ENCODE measurements around the gene XBP1. TPM values are rescaled to one million over a fixed set of nuclear protein-coding genes. Genes with fewer than 3 reads are reported as not detected.

XBP1 gene
- total and polyA plus RNA-seq, 2 of the 4 experiments (the other 2 are of a cell fraction), result 95.0 to 223 TPM

GRCh38 chr22:28832731-28833130, 32.4 kb upstream of the XBP1 start:
- Histone ChIP-seq H4K91ac (ENCODE audit: insufficient read depth, low read depth, low read length) (no peak overlapping the region), H2BK20ac (ENCODE audit: low read depth, low read length) (no peak overlapping the region), H2BK120ac (ENCODE audit: low read depth, low read length) (no peak overlapping the region), H3K14ac (replicated peaks; ENCODE audit: low read depth, low read length) (no peak overlapping the region), H3K4me3 (ENCODE audit: insufficient read depth, low read depth, low read length) (no peak overlapping the region), H4K20me1 (ENCODE audit: insufficient read depth, low read length) (peaks cover 7% of the 10 kb centered on the region; the same call in 1 of the 2 replicates), H3K27me3 (ENCODE audit: control insufficient read depth, insufficient read depth, low read length) (no peaks in the 10 kb centered on the region), H2BK15ac (ENCODE audit: low read depth, low read length) (no peak overlapping the region), H3K56ac (ENCODE audit: extremely low read depth, insufficient read depth, low read length) (no peak overlapping the region), H3K4me2 (ENCODE audit: low read depth, low read length) (no peak overlapping the region), H3K4me1 (ENCODE audit: control insufficient read depth, insufficient read depth, low read length) (no peaks in the 10 kb centered on the region), H3K23ac (ENCODE audit: low read depth, low read length) (no peak overlapping the region), H3K79me1 (ENCODE audit: low read depth in 1 of 2, low read length in 2 of 2) (no peaks in the 10 kb centered on the region), H3K36me3 (ENCODE audit: control insufficient read depth, insufficient read depth, low read length) (no peaks in the 10 kb centered on the region), H2AK5ac (ENCODE audit: low read depth, low read length) (no peak overlapping the region), H3K9ac (ENCODE audit: low read depth, low read length) (no peak overlapping the region), H3K4ac (ENCODE audit: low read depth, low read length) (no peak overlapping the region), H3K18ac (ENCODE audit: low read depth, low read length) (no peak overlapping the region), H3K9me3 (ENCODE audit: control insufficient read depth, insufficient read depth, low read length) (no peaks in the 10 kb centered on the region), H4K5ac (ENCODE audit: low read depth, low read length) (no peak overlapping the region), H2AFZ (replicated peaks; ENCODE audit: low read length, poor library complexity) (no peak overlapping the region), H2BK5ac (ENCODE audit: low read depth, low read length, poor library complexity, severe bottlenecking) (no peak overlapping the region), H3K27ac (ENCODE audit: insufficient read depth, low read length) (no peak overlapping the region), H4K8ac (ENCODE audit: low read depth in 2 of 2, low read length in 2 of 2) (no peak overlapping the region), H2AK9ac (replicated peaks; ENCODE audit: low read depth, low read length, poor library complexity) (no peak overlapping the region), H3K9me1 (ENCODE audit: insufficient read depth, low read length) (no peaks in the 10 kb centered on the region)
- ChIA-PET POLR2A (ENCODE audit: unreplicated experiment) (no interaction called here), CTCF (no interaction called here)
- in situ Hi-C loops (cut with MboI; ENCODE audit: low sequenced_read_pairs) (loop anchor here (10.0 kb wide), 1 partner anchor 778 kb away; no protein-coding TSS in a partner anchor), intact Hi-C loops (cut with micrococcal nuclease) (no loop called here), dilution Hi-C loops (cut with HindIII; ENCODE audit: low sequenced_read_pairs, unreplicated experiment) (no loop called here)
- BruUV-seq (replicated peaks), result no TSS peak
- WGBS, 2 experiments (ENCODE audit: extremely low coverage in 2 of 2, insufficient read length in 1 of 2), result no CpG with 5 or more reads among the region's 1 CpG
- no peak for DNase-seq
- no peak for ATAC-seq (ENCODE audit: low read depth)
- no peak for TF ChIP-seq RAD21 (IDR thresholded peaks at IDR 0.05; ENCODE audit: low read length)
- TF ChIP-seq, protein P1, sequence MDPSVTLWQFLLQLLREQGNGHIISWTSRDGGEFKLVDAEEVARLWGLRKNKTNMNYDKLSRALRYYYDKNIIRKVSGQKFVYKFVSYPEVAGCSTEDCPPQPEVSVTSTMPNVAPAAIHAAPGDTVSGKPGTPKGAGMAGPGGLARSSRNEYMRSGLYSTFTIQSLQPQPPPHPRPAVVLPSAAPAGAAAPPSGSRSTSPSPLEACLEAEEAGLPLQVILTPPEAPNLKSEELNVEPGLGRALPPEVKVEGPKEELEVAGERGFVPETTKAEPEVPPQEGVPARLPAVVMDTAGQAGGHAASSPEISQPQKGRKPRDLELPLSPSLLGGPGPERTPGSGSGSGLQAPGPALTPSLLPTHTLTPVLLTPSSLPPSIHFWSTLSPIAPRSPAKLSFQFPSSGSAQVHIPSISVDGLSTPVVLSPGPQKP (IDR thresholded peaks at IDR 0.05; ENCODE audit: borderline replicate concordance, low read depth, low read length), result no peak
- TF ChIP-seq MAZ (IDR thresholded peaks at IDR 0.05; ENCODE audit: borderline replicate concordance, low read depth, low read length), result no peak
- no peak for TF ChIP-seq CHD1 (IDR thresholded peaks at IDR 0.05; ENCODE audit: low read depth, low read length)
- TF ChIP-seq MAFK (IDR thresholded peaks at IDR 0.05; ENCODE audit: low read depth, low read length), result no peak
- TF ChIP-seq POLR2A (IDR thresholded peaks at IDR 0.05; ENCODE audit: low read depth, low read length), result no peak
- TF ChIP-seq SMC3 (IDR thresholded peaks at IDR 0.05; ENCODE audit: low read depth, low read length), result no peak
- TF ChIP-seq USF2 (IDR thresholded peaks at IDR 0.05; ENCODE audit: low read depth, low read length), result no peak
- TF ChIP-seq CEBPB (IDR thresholded peaks at IDR 0.05; ENCODE audit: low read depth, low read length), result no peak
- no peak for TF ChIP-seq MXI1 (IDR thresholded peaks at IDR 0.05; ENCODE audit: borderline replicate concordance, low read depth, low read length)
- TF ChIP-seq BHLHE40 (IDR thresholded peaks at IDR 0.05; ENCODE audit: low read depth, low read length), result no peak
- TF ChIP-seq RCOR1 (IDR thresholded peaks at IDR 0.05; ENCODE audit: insufficient replicate concordance, low read length), result no peak
